Measurements from ENCODE around the gene OBSCN.

Gene OBSCN

DNA sequence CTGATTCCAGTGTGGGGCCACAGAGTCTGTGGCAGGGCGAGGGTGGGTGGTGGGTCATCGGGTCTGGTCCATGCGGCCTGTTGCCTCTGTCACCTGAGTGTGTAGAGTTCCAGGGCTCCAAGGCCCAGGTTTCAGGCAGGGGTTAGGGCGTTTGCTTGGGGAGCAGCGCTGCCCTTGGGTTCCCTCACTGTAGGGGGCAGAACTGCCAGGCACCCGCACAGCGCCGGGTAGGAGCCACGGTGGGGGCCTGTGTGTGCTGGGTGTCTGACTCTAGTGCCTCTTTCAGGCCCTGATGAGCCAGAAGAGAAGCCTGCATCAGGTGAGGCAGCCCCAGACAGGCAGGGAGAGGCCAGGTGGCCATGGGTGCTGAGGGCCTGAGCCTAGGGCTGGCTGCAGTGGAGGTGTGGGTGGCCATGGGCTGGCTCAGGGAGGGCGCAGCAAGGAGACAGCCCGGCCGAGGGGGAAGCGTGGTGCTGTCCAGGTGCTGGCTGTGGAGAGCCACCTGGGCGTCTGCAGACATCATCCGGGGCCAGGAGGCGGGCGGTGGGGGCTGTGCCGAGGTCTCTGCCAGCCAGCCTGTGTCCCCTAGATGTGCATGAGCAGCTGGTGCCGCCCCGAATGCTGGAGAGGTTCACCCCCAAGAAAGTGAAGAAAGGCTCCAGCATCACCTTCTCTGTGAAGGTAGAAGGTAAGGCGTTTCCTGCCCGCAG lies 126.5 kb downstream of the OBSCN start:
- DNase-seq: no peak

DNA sequence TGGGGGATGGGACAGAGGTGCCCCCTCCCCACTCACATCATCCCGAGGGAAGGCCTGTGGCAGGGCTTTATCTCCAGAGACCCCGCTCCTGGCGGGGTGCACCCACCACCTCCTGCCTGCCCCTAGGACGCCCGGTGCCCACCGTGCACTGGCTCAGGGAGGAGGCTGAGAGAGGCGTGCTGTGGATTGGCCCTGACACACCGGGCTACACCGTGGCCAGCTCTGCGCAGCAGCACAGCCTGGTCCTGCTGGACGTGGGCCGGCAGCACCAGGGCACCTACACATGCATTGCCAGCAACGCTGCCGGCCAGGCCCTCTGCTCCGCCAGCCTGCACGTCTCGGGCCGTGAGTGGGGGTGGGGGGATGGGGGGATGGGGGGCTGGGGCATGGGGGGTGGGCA lies 127.1 kb downstream of the OBSCN start:
- DNase-seq: no peak

DNA sequence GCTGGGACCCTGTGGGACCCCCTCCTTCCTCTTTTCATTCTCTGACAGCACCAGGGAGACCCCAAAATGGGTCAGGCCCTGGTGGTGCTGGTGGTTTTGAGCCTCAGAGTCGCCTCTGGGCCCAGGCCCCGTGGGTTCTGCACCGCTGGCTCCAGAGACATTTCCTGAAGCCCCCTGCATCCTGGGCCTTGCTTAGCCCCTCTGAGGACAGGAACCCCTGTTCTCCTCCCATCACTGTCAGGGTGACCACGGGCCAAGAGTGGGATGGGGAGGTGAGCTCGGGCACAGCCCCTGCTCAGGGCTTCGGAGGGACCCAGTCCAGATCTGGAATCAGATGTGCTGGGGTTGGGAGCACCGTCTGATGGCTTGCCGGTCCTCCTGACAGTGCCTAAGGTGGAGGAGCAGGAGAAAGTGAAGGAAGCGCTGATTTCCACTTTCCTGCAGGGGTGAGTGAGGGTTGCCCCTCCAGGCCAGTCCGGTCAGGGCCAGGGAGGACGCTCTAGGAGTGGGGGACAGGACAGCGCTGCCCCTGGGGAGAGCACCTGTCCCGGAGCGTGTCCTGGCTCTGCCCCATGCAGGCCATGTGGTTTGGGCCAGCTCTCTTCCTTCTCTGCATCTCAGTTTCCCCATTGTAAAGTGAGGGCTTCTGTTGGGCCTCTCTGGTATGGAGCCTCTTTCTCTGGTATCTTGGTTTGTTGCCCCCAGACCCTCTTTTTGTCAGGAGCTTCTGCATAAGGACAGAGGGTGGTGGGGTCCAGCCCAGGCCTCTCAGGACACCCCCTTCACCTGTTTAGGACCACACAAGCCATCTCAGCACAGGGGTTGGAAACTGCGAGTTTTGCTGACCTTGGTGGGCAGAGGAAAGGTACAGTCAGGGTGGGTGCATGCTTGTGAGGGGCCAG lies 127.8 kb downstream of the OBSCN start:
- no peak for DNase-seq

DNA sequence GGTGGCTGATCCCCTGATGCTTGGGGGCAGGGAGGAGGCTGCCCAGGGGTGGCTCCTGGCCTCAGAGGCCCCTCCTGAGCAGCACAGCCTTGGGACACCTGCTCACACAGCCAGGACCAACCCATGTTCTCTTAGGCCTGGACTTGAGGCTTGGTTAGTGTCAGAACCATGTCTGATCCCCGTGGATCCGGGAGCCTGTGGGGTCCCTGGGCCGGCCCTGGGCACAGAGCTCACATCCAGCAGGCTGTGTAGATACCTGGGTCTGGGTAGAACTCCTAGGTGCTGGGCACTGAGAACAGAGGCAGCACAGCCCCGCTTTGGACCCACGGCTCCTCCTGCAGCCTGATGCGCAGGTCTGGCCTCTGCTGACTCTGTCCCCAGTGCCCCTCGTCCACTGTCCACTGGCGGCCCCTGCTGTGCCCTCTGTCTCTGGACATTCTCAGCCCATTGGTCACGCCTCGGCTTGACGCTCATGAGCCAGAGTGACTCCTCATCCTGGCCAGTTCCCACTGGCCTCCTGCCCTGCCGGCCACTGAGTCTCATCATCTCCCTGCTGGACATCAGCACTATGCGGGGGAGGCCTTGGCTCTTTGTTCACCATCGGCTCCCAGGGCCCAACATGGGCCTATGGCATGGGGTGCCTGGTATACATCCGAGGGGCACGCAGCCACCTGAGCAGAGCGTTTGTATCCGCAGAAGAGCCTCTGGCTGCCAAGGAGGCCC lies 128.6 kb downstream of the OBSCN start:
- DNase-seq: no peak

DNA sequence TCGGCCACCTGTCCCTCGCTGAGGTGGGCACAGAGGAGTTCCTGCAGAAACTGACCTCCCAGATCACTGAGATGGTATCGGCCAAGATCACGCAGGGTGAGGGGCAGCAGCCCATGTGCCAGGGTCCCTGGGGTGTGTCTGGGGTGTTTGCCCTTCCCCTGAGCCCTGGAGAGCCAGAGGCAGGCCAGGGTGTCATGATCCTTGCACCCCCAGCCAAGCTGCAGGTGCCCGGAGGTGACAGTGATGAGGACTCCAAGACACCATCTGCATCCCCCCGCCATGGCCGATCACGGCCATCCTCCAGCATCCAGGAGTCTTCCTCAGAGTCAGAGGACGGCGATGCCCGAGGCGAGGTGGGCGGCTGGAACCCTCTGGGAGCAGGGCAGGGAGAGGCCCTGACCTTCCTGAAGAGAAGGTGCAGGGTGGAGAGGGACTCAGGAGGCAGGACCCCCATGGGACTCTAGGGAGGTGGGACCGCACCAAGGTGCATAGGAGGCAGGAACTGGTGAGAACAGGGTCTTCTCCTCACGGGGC lies 129.3 kb downstream of the OBSCN start:
- DNase-seq: no peak

DNA sequence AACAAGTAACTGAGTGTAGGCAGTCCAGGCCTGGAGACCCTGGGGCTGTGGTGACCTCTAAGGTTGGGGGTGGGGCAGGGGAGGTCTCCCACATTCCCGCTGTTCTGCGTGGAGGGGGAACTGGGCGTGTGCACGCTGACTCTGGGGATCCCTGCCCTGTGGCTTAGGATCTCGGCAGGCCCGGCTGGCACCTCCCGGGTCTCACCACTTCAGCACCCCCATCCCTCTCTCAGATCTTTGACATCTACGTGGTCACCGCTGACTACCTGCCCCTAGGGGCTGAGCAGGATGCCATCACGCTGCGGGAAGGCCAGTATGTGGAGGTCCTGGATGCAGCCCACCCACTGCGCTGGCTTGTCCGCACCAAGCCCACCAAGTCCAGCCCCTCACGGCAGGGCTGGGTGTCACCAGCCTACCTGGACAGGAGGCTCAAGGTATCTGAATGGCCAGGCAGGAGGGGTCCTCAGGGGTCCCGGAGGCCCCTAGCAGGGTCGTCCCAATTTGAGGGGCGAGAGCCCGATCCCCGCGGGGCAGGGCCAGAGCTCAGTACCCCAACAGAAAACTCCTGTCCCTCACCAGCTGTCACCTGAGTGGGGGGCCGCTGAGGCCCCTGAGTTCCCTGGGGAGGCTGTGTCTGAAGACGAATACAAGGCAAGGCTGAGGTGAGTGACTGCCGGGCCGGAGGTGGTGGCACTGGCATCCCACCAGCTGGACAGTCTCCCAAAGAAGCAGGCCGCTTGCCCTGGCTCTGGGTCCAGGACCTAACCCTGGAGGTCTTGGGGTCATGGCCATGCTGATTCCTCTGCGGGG lies 130.1 kb downstream of the OBSCN start:
- no peak for DNase-seq

DNA sequence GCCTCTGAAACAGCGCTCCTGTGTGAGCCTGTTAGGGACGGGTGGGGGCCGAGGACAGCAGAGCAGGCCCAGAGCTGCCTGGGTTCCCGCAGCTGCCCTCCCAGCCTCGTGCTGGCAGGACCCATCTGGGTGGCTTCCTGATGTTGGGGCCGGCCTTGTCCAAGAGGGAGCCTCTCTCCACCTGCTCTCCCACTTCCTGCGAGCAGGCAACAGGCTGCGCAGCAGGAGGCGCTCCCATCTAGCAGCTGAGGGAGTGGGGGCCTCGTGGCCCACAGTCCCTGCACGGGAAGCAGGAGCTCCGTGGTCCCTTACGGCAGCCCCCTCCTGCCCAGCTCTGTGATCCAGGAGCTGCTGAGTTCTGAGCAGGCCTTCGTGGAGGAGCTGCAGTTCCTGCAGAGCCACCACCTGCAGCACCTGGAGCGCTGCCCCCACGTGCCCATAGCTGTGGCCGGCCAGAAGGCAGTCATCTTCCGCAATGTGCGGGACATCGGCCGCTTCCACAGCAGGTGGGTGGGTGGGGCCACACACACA lies 130.7 kb downstream of the OBSCN start:
- no peak for DNase-seq

DNA sequence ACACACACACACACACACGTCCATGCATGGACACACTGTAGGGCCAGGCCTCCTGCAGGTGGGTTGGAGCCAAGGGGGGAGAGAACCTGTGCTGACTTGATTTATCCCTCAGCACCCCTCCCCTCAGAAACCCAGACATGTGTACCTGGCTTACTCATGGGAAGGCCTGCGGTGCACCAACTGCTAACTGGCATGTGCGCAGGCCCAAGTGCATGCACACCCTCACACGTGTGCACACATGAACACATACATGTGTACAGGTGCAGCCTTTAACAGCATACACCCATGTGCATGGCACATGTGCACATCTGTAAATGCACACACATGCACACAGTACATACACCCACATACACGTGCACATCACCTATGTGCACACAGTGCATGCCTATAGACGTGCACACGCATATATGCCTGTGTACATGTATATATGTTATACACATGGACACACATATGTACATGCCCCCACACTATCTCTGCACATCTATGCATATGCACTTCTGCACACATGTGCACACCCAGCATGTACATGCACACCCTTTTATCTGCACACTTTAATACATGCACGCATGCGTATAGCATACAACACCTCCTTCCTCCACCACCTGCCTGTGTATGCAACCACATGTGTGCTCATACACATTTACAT lies 131.3 kb downstream of the OBSCN start:
- DNase-seq: no peak

DNA sequence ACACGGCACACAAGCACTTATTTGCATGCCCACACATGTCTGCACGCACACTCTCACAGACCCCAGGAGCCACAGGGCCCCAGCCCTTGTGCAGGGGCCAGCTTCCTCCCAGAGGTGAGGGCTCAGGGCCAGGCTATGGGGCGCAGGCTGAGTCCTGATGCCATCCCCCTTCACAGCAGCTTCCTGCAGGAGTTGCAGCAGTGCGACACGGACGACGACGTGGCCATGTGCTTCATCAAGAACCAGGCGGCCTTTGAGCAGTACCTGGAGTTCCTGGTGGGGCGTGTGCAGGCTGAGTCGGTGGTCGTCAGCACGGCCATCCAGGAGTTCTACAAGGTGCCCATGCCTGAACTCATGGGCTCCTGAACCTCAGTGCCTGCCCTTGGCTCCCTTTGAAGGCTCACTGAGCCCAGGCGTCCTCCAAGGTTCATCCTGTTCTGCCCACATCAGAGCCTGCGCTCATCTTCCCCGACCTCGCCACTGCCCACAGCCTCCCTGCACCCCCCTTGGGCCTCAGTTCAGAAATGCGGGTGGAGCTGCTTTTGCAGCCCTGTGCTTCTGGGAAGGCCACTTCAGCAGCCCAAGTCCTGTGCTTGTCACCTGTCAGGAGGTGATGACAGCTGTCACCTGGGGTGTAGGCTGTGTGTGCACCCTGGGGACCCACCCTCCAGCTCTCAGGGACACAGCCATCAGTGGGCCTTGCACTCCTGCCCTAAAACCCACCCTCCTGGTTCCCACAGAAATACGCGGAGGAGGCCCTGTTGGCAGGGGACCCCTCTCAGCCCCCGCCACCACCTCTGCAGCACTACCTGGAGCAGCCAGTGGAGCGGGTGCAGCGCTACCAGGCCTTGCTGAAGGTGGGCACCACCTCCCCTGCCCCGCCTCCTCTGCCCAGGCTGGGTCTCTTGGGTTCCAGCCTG lies 132.2 kb downstream of the OBSCN start:
- DNase-seq: no peak

DNA sequence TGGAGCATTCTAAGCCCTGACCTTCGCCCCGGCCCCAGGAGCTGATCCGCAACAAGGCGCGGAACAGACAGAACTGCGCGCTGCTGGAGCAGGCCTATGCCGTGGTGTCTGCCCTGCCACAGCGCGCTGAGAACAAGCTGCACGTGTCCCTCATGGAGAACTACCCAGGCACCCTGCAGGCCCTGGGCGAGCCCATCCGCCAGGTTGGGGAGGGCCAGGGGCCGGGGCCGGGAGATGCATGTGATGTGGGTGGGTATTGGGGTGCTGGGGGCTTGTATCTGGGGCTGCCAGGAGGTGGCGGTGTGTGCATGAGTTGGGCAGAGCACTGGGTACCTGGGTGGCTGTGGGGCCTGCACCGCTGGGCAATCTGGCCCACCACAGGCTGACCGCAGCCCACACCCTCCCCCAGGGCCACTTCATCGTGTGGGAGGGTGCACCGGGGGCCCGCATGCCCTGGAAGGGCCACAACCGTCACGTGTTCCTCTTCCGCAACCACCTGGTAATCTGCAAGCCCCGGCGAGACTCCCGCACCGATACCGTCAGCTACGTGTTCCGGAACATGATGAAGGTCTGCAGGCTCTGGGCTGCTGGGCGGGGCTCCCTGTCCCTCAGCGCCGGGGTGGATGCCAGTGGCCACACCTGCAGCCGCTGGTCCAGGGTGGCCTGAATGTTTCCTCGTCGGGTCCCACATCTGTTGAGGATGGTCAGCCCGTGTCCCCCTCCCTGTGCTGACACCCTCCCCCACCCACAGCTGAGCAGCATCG lies 133.0 kb downstream of the OBSCN start:
- peak; percentile 28 for DNase-seq

DNA sequence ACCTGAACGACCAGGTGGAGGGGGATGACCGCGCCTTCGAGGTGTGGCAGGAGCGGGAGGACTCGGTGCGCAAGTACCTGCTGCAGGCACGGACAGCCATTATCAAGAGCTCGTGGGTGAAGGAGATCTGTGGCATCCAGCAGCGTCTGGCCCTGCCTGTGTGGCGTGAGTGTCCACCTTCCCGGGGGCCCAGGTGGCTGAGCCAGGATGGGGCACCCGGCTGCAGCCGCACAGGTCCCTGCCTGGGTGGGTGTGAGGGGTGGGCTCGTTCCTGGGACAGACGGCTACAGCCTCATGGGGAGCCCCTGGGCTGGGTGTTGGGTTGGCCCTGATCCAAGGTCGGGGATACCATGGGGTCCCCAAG lies 133.6 kb downstream of the OBSCN start:
- no peak for DNase-seq

DNA sequence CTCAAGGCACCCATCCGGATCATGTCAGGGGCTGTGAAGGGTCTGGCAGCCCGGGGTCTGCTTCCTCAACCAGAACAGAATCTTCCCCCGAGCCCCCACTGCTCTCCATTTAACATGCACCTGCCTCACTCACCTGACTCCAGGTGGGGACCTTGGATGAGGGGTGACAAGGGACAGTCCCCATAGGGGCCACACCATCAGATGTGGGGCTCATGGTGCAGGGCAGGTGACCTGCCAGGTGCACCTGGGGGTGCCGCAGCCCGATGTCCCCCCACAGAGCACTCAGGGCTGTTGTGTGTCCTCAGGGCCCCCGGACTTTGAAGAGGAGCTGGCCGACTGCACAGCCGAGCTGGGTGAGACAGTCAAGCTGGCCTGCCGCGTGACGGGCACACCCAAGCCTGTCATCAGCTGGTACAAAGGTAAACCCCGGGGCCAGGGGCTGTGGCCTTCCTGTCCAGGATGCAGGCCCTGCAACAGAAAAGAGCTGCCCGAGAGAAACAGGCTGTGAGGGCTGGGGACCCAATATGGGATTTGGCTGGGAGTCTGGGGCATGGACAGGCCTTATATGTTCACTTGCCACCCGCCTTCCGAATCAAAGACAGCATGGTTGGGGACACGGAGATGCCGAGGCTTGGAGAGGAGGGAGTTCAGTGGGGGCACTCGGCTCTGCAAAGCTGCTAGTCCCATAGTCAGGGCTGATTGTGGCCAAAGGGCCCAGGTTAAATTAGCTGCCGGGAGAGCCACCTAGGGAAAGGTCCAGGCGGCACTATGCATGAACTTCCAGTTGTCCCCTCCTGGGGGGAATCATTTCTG lies 134.2 kb downstream of the OBSCN start:
- no peak for DNase-seq

DNA sequence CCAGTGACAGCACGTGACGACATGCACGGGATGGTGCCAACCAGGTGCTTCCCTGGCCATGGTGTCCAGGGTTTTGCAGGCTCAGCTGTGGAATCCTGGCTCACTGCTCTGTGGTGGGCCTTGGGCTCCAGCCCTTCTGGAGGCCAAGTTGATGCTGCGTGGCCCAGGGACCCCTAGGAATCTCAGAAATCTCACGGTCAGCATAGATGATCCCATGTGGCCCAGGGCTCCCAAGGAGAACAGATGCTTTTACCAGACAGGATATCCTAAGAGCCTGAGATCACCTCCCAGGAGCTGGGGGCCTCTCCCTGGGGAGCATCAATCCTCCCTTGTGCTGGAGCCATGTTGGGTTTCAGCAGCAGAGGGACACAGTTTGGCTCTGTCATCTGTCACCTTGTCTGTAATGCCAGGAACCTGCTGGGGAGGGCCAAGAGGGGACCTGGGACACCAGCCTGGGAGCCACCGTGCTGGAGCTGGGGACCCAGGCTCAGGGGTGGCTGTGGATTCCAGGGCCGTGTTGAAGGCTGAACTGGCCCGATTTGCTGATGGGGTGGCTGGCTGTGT lies 134.9 kb downstream of the OBSCN start:
- peak; percentile 34 for DNase-seq

DNA sequence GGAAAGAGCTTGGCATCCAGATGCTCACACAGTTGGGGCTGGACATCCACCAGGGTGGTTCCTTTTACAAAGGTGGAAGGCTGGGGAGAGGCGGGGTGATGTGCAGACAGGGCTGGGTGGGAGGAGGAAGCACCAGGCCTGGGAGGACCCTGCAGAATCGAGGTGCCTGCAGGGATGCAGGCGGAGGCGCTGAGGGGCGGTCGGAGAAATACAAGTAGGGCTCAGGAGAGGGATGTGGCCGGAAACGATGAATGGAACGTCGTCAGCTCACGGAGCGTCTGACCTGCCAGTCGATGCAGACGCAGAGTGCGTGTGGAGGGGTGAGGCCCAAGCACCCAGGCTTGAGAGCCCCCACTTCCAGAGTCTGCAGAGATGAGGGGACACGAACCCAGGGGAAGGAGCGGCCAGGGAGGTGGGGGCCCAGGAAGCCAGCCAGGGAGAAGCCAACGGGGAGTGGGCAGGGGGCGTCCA lies 135.4 kb downstream of the OBSCN start:
- DNase-seq: no peak

DNA sequence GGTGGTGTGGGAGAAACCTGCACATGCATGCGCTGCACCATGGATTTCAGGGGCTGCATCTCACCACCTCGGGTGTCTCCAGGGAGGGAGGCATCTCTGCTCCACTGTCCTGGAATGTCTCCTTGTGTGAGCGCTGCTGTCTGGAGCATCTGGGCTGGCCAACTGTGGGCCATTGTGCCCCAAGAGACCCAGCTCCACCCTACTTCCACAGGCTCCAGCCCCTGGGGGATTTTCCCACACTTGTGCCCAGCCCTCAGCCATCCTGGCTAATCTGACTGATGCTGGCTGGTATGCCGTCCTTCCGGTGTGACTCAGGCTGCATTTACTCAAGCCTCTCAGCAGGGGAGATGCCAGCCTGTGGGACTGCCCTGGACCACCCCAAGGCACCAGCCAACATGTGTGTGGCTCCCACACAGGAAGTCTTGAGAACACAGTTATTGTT lies 136.8 kb downstream of the OBSCN start:
- no peak for DNase-seq

DNA sequence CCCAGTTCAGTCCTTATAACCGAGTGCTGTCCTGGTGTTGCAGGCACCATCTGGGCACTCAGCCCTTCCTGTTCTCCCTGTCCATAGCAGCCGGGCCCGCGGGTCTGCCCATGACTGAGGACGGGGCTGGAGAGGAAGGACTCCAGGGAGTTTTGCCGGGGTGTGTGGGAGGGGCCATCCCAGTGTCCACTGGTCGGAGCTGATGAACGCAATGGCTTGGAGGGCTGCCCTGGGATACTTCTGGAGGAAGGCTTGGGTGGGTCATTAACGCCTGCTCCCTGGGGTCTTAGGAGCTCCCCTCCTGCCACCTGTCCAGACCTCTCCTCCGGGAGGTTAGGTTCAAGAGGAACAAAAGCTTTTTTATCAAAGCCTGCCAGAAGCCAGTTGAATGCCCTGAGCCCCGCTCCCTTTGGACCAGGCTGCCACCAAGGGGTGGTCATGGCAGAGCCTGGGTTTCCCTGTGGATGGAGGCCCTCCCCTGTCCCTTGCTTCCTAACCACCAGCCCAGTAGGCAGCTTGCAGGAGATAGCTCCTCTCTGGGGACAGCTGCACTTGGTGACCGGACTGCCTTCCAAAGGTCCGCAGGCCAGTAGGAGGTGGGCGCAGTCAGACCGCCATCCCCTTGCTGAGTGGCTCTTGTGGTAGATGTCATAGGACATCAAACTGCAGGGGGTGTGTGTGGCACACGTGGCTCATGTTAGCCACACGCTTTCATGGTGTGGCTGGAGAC lies 137.5 kb downstream of the OBSCN start:
- DNase-seq: no peak

DNA sequence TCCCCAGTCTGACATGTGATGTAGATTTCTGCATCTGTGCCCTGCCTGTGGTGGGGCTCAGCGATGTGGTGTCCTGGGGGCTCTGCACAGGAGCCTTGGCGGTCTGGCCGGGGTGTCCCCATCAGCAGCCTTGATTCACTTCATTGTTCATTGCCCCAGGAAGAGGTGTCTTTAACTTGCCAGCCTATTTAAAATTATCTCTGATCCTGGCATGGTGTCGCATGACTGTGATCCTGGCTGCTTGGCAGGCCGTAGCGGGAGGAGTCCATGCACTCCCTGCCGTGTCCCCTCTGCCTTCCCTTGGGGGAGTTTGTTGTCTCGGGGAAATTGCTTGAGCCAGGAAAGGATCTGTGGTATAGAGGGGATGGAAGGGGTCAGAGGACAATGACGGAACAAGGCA lies 138.9 kb downstream of the OBSCN start:
- no peak for DNase-seq

DNA sequence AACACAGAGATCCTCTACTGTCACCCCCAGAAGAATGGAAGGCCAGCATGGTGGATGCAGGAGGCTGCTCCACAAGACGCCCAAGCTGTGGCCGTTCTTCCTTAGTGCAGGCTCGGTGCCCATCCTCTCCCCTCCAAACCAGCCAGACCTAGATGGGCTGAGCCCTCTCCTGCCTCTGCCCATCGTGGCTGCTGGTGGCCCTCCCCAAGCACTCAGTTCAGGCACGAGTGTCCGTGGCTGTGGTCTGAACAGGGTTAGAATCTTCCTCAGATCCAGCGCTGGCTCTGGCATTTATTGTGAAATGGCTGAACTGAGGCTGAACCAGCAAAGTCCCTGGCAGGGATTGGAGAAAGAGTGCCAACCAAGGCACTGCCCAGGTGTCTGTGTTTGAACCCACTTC lies 139.3 kb downstream of the OBSCN start:
- DNase-seq: no peak
